NCI-H345 (cell line): ENCODE results near the gene SPDYE18.
"Not testable (repeated sequence)": the region's sequence is repeated elsewhere in the genome, so short reads cannot be mapped to it uniquely, and the experiment has no call there.

Source experiments
- DNase-seq: peaks from one replicate; lab custom pipeline; 2025; lab: John Stamatoyannopoulos, UW

Gene SPDYE18, protein sequence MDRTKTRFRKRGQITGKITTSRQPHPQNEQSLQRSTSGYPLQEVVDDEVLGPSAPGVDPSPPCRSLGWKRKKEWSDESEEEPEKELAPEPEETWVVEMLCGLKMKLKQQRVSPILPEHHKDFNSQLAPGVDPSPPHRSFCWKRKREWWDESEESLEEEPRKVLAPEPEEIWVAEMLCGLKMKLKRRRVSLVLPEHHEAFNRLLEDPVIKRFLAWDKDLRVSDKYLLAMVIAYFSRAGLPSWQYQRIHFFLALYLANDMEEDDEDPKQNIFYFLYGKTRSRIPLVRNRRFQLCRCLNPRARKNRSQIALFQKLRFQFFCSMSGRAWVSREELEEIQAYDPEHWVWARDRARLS

DNA sequence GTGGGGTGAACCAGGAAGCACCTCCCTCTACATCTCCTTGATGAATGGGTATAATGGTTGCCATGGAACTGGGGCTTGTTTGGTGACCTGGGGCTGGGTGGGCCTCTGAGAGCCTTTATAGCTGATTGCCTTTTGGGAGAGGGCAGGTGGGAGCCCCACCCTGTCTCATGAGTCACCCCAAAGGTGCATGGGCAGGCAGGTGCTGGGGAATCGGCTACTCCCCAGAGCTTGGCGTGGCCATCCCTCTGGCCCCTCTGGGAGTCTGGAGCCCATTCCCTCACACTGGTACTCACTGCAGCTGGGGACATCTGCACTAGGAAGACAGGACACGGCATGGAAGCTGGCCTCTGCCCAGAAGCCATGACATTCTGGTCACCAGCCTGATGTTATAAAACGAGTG lies at the start of gene SPDYE18:
Gene SPDYE18 (minus strand): TSS at position 2 of the 400 bp plus-strand sequence. CDS start 2,046 bp downstream, outside the sequence.
- not testable (repeated sequence) for DNase-seq

DNA sequence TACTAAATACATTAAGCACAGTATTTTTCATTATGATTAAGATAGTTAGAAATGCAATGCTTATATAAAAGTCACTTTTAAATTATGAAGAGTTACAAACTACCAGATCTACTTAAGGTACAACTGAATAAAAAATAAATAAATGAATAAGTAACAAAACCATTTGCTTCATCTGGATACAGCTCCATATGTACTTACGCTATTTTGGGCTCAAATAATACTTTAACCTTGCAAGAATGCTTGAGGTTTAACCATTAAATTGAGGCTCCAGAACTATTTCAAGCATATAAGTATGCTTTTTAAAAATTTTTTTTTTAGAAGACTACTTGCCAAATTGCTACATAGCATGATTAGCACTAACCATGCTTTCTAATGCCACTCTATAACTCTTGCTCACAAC lies 46.0 kb upstream of the SPDYE18 start:
- DNase-seq, result not testable (repeated sequence)

DNA sequence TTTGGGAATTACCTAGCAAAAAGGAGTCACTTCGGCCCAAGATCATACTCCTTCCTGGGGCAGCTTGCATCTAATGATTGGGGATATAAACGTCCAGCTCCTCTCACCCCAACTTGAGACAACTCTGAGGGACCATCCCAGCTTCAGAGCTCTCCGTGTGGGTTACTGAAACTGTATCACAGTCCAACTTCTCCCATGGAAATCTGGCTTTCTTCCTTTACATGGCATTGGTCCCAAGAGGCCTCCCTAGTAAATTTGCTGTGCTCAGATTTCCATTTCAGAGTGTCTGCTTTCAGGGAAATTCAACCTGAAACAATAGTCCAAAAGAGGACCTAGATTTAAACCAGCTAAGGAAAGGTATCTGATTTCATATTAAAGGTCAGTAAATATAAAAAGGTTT lies 45.3 kb upstream of the SPDYE18 start:
- DNase-seq, result not testable (repeated sequence)

DNA sequence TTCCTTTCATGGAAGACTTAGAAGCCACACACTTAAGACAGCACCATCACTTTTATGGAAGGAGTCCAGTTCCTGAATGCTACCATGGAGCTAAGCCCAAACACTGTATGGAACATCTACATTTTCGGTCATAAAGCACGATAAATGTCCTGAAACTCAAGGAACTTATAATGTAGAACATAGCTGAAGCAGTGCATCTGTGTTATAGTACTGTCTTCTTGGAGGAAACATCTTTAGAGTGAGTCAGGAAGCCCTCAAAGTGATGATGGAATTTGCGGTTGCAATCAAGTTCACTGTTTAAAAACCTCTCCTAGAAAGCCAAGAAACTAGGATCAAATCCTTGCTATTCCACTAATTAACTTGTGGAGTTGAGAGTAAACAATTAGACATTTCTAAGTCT lies 43.5 kb upstream of the SPDYE18 start:
- not testable (repeated sequence) for DNase-seq

DNA sequence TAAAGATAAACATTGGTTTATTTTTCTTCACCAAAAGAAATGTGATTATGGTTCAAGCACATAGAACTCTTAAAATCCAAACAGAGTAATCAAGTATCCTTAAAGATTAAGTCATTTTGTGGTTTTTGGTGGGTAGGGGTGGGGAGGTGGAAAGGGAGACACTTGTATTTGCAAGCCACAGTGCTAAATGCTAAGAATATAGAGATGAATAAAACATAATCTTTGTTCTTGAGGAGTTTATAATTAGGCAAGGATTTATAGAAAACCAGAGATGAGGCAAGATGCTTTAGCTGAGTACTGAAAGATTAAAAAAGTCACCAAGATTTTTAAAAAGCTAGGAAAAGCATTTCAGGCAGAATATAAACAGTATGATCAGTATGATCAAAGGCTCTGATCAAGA lies 40.3 kb upstream of the SPDYE18 start:
- not testable (repeated sequence) for DNase-seq

DNA sequence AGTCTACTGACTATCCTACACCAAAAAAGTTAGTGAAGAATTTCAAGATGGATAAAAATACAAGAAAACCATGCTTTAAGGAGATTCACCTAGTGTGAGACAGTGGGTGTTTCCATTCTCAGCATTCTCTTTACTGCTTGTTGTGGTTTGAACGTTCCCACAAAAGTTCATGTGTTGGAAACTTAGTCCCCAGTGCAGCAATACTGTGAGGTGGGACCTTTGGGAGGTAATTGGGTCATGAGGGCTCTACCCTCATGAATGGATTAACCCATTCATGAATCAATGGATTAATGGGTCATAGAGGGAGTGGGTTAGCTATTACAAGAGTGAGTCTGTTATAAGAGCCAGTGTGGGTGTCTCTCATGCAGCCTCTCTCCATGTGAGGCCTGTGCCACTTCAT lies 38.8 kb upstream of the SPDYE18 start:
- not testable (repeated sequence) for DNase-seq

DNA sequence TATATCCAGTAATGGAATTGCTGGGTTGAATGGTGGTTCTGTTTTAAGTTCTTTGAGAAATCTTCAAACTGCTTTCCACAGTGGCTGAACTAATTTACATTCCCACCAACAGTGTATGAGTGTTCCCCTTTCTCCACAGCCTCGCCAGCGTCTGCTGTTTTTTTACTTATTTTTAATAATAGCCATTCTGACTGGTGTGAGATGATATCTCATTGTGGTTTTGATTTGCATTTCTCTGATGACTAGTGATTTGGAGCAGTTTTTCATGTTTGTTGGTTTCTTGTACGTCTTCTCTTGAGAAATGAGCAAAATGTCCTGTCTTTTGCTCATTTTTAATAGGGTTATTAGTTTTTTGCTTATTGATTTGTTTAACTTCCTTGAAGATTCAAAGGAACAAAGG lies 38.1 kb upstream of the SPDYE18 start:
- not testable (repeated sequence) for DNase-seq

DNA sequence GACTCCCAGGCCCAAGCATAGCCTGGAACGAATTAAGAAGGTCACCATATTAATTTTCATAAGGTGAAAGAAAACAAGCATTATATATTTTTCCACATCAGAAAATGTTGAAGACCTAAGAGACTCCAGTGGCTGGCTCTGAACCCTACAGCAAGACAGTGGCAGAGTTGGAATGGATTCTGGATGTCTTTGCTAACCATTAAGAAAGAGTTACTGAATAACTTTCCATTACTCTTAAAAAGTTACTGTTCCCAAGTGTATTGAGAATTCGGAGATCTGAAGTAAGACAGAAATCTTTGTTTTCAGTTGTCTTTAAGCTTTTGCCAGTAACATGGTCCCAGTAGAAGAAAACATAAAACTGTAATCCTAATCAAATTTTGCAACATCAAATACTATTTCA lies 29.9 kb upstream of the SPDYE18 start:
- DNase-seq, result not testable (repeated sequence)

DNA sequence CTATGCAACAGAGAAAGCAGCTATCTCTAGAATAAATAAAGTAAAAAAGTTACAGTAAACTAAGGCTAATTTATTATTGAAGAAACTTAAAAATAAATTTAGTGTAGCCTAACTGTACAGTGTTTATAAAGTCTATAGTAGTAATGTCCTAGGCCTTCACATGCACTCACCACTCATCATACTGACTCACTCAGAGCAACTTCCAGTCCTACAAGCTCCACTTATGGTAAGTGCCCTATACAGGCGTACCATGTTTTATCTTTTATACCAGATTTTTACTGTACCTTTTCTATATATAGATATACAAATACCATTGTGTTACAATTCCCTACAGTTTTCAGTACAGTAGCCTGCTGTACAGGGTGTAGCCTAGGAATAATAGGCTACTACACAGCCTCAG lies 19.8 kb upstream of the SPDYE18 start:
- DNase-seq, result not testable (repeated sequence)

DNA sequence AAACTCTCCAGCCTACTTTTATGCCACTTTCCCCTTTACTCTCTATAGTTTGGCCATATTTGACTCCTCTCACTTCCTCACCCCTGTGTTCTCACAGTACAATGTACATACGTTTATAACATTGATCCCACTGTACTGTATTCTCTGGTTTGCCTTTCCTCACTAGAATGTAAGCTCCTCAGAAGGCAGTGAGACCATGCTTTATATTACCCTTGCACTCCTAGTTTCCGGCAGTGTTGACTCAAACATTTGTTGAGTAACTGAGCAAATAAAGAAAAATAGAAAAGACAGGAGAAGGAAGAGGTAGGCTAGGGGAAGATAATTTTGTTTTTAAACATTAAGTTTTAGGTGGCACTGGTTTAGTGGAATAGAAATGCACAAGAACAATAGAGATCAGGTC lies 17.9 kb upstream of the SPDYE18 start:
- DNase-seq, result not testable (repeated sequence)

DNA sequence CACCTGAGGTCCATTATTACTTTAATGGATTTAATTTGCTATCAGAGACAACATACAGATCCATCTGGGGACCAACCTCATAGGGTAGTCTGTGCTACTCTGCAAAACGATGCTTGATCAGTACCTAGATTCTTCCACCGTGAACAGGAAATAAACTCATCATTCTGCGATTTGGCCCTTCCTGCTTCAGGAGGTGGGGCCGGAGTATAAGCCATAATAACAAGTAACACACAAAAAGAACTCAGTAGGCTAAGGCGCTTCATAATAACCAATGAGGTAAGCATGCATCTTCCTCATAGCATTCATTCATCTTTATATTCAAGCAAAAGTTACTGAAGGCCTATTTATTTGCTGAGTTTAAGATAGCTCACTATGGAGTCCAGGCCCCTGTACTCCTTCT lies 17.3 kb upstream of the SPDYE18 start:
- not testable (repeated sequence) for DNase-seq

DNA sequence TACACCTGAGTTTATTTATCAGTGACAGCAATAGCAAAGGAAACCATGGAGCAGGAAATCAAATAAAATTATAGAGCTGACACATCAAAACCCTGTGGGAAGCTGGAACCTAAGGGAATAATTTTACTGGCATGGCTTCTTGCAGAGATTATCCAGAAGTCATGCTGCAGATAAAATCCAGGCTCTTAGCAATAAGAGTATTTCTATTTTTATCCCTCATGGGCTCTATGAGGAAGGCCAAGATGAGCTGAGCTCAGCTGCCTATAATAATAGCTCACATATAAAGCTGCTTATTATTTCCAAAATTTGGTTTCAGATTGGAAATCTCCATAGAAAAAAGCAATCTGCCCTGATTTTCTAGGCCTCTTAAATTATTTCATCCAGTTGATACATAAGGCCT lies 16.8 kb upstream of the SPDYE18 start:
- not testable (repeated sequence) for DNase-seq

DNA sequence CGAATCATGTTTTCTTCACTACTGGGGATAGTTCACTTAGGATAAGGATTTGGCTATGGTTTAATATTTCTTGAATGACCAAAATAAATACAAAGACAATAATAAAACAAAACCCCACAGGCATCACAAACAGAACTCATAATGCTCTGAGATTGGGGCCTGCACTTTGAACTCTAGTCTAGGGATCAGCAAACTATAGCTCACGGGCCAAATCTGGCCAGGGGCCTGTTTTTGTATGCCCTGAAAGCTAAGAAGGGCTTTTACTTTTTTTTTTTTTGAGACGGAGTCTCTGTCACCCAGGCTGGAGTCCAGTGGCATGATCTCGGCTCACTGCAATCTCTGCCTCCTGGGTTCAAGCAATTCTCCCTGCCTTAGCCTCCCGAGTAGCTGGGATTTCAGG lies 14.7 kb upstream of the SPDYE18 start:
- DNase-seq, result not testable (repeated sequence)

DNA sequence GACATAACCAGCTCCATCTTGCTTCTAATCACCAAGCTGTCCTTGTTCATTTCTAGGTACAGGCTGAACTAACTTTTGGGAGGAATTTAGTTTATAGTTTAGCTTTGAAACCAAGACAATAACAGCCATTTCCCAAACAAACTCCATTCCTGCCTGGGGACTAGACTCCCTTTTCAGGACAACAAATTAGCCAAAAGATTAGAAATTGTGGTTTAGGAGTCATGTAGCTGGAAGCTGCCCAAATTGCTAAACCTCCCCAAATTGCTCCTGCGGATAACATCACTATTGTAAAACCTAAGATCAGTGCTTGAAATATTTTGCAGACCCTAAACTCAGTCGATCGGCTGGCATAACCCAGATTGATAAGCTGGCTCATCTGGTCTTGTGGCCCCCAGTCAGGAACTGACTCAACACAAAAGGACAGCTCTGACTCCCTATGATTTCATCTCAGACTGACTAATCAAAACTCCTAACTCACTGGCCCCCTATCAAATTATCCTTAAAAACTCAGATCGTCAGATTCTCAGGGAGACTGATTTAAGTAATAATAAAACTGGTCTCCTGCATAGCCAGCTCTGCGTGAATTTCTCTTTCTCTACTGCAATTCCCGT lies 12.5 kb upstream of the SPDYE18 start:
- not testable (repeated sequence) for DNase-seq

DNA sequence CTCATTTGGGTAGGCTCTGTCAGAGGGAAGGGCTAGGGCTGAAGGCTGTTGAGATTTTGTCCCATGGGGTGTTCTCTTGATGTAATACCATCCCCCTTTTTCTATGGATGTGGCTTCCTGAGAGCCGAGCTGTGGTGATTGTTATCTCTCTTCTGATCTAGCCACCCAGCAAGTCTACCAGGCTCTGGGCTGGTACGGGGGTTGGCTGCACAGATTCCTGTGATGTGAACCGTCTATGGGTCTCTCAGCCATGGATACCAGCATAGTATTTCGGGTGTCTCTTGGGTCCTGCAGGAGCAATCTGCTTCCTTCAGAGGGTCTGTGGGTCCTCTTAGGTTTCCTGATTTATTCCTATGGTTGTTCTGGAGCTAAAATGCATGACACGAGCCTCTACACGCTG lies 8.8 kb upstream of the SPDYE18 start:
- not testable (repeated sequence) for DNase-seq

DNA sequence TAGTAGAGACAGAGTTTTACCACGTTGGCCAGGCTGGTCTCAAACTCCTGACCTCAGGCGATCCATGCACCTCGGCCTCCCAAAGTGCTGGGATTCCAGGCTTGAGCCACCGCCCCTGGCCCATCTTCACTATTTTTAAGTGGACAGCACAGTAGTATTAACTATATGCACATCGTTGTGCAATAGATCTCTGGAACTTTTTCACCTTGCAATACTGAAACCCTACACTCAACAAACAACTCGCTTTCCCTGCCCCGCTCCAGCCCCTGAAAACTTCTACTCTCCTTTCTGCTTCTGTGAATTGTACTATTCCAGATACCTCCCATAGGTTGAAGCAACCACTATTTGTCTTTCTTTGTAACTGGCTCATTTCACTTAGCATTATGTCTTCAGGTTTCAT lies 3.5 kb upstream of the SPDYE18 start:
- not testable (repeated sequence) for DNase-seq

DNA sequence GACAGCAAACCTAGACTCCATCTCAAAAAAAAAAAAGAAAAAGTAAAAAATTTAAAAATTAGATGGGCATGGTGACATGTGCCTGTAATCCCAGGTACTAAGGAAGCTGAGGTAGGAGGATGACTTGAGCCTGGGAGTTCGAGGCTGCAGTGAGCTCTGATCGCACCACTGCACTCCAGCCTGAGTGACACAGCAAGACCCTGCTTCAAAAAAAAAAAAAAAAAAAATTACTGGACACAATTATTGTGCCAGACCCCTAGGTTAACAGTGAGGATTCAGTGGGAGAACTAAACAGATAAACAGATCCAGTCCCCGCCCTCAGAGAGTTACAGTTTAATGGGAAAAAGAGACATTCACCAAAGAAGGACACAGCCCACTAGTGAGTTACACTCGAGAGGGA lies 1.4 kb upstream of the SPDYE18 start:
- not testable (repeated sequence) for DNase-seq

DNA sequence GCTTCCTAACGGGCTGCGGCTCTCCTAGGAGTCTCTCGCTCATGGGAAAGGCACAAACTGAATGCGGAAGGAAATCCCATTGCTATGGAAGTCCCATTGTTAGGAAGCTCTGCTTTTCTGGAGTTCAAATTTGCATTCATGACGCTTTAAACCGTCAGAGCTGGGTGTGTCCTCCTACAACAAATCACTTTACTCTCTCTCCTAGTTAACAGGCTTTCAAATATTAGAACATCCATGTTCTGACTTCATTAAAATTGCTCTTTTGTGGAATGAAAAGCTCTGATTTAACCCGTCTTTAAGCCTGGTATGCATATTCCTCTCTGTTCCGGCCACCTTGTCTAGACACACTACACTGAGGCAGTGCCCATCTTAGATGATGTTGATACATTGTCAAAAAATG lies 30.1 kb downstream of the SPDYE18 start, which contains the start of gene SPDYE17:
Gene SPDYE17 (minus strand): TSS at position 101 of the 400 bp plus-strand sequence. CDS start 1,791 bp downstream, outside the sequence.
- DNase-seq, result not testable (repeated sequence)

DNA sequence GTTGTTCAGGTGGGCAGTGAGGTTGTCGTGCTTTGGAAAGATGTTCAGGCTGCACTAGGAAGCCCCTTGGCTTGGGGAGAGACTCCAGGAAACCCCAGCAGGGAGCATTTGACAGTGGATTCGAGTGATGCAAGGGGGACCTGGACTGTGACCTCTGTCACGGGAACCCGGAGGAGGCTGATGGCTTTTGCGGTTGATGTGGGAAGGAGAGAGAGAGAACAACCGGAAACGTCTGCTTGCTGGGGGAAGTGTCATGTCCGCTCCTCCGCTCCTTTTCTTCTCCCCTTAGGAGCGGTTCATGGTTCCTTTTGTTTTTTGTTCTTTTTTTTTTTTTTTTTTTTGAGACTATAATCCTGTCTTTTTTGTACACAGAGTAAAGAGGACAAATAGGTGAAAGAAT lies 36.0 kb downstream of the SPDYE18 start:
- DNase-seq, result not testable (repeated sequence)

DNA sequence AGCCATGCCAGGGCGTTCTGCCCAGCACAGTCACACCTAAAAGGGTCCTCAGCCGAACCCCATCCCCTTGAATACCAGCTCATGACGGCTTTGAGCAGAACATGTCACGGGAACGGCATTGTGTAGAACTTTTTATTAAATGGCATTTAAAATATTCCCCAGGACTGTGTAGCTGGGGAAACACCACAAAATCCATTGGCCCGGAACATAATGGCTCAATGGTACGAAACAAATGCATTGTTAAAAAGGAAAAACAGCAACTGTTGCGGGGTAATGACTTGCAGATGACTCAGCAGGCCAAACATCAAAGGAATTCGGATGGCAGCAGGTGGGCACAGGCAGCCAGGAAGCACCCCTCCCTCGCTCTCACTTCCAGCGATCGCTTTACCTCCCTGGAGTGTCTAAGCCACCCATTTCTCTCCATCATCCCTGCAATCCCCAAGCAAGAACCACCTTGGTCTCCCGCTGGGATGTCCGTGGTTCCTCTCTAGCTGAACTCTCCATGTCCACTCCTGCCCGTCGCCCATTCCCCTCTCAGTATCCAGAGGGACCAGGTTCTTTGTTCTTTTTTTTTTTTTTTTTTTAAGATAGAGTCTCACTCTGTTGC lies 52.2 kb downstream of the SPDYE18 start:
- not testable (repeated sequence) for DNase-seq

DNA sequence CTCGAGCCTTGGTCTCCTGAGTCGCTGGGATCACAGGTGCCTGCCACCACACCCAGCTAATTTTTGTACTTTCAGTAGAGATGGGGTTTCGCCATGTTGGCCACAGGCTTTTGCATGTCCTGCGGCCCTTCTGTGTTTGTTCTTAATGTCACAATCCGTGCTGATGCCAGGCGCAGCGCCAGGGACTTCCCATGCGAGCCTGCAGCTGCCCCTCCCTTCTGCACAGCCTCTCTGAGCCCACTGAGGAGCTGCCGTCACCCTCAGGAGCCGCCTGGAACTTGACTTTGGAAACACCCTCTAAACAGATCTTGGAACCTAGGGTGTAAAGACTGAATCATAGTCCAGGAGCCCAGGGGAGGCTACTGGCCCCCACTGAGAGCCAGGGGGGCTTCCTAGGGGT lies 54.4 kb downstream of the SPDYE18 start:
- not testable (repeated sequence) for DNase-seq
